ENCODE data around the gene SETD2. TPM values are rescaled to one million over a fixed set of nuclear protein-coding genes. Genes with fewer than 3 reads are reported as not detected.

Gene SETD2
- total and polyA plus RNA-seq, 2 of the 8 experiments (the other 6 are each of a cell fraction or from before 2014, with no cell fraction given), result 15.7 to 46.3 TPM

DNA sequence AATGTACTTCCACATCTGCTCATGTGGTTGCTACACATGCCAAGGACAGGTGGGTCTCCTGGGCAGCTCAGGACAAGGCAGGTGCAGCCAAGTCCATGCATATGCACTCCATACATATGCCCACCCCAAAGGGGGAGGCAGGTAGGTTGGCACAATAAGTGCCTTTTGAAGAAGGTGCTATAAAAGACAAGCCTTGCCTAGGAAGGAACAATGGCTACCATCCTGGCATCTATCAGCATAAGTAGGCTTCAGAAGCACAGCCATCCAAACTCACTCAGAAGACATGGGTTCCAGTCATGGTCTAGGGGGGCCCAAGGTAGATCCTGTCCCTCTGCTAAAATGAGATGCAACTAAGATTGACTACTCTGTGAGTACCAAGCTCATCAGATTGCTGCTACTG is 149.9 kb downstream of the SETD2 start:
- H2BK15ac ChIP-seq (ENCODE audit: low read length), result no peak overlapping the region

More for the DNA sequence above, 149.9 kb downstream of the SETD2 start:
- ChIA-PET POLR2A (ENCODE audit: partially characterized antibody) (no interaction called here), CTCF (ENCODE audit: partially characterized antibody) (interaction anchor here (0.5 to 1.1 kb wide), 3 partner anchors 8 to 81 kb away, joined by 3 to 4 read pairs (median 3); no protein-coding TSS in a partner anchor)
- H3K9me3 ChIP-seq (ENCODE audit: insufficient read depth in 2 of 2, low read depth in 1 of 2, low read length in 1 of 2), result no peaks in the 10 kb centered on the region
- H3K4ac ChIP-seq (replicated peaks; ENCODE audit: insufficient read length, low read depth, low read length), result no peak overlapping the region
- no peaks in the 10 kb centered on the region; the same call in 1 of the 2 replicates for H3K79me1 ChIP-seq (ENCODE audit: low read depth, low read length)
- no peak overlapping the region for H2AFZ ChIP-seq (ENCODE audit: low read length)
- no peak overlapping the region for H3K4me3 ChIP-seq (ENCODE audit: extremely low read depth in 1 of 4, insufficient read depth in 2 of 4, low read depth in 3 of 4, low read length in 4 of 4)
- TF ChIP-seq TBP (IDR thresholded peaks at IDR 0.05; ENCODE audit: low read depth, low read length) (no peak), BRCA1 (IDR thresholded peaks at IDR 0.05; ENCODE audit: low read depth, low read length) (no peak), SP1 (IDR thresholded peaks at IDR 0.05; ENCODE audit: low read depth, low read length) (no peak), CTBP2 (IDR thresholded peaks at IDR 0.05; ENCODE audit: borderline replicate concordance, insufficient read depth, insufficient read length, low read length) (no peak), RFX5 (IDR thresholded peaks at IDR 0.05; ENCODE audit: borderline replicate concordance, low read depth, low read length) (no peak), BCL11A (IDR thresholded peaks at IDR 0.05; ENCODE audit: low read depth in 2 of 2, low read length in 2 of 2) (no peak), SIN3A (conservative IDR thresholded peaks at IDR 0.05 in 1 of 2, IDR thresholded peaks at IDR 0.05 in 1 of 2; ENCODE audit: low read depth in 1 of 2, low read length in 2 of 2) (no peak), MAFK (IDR thresholded peaks at IDR 0.05; ENCODE audit: low read depth, low read length) (no peak), SAP30 (IDR thresholded peaks at IDR 0.05; ENCODE audit: insufficient read depth, insufficient replicate concordance, low read length) (no peak), CHD2 (IDR thresholded peaks at IDR 0.05; ENCODE audit: low read length) (no peak), EP300 (IDR thresholded peaks at IDR 0.05; ENCODE audit: borderline replicate concordance in 1 of 2, low read depth in 2 of 2, low read length in 2 of 2) (no peak)
- TF ChIP-seq, protein P1, sequence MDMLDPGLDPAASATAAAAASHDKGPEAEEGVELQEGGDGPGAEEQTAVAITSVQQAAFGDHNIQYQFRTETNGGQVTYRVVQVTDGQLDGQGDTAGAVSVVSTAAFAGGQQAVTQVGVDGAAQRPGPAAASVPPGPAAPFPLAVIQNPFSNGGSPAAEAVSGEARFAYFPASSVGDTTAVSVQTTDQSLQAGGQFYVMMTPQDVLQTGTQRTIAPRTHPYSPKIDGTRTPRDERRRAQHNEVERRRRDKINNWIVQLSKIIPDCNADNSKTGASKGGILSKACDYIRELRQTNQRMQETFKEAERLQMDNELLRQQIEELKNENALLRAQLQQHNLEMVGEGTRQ (IDR thresholded peaks at IDR 0.05; ENCODE audit: low read length), result no peak
- H3K27ac ChIP-seq (ENCODE audit: low read depth, low read length), result no peak overlapping the region
- no peak overlapping the region for H3K4me2 ChIP-seq (ENCODE audit: insufficient read depth in 1 of 2, low read depth in 2 of 2, low read length in 2 of 2)
- no peak overlapping the region for H2BK12ac ChIP-seq (ENCODE audit: low read depth, low read length)
- no peak overlapping the region for H3K56ac ChIP-seq (replicated peaks; ENCODE audit: insufficient read length, low read depth, low read length)
- no peak overlapping the region for H3K14ac ChIP-seq (ENCODE audit: insufficient read length)
- no peaks in the 10 kb centered on the region for H4K20me1 ChIP-seq (replicated peaks in 1 of 2; ENCODE audit: control insufficient read depth in 1 of 2, insufficient read depth in 2 of 2, low read length in 2 of 2)
- H3K18ac ChIP-seq (ENCODE audit: extremely low read depth, low read length), result no peak overlapping the region
- H2BK20ac ChIP-seq (ENCODE audit: low read length), result no peak overlapping the region
- no peak overlapping the region for H2BK120ac ChIP-seq (replicated peaks; ENCODE audit: low read depth, low read length)
- no peak overlapping the region for H2AK5ac ChIP-seq (ENCODE audit: low read depth, low read length)
- H3K27me3 ChIP-seq (replicated peaks in 1 of 4; ENCODE audit: control insufficient read depth in 3 of 4, extremely low read depth in 1 of 4, insufficient read depth in 3 of 4, low read length in 3 of 4), result no peaks in the 10 kb centered on the region
- no peak overlapping the region for H3K23ac ChIP-seq (ENCODE audit: insufficient read length)
- no peaks in the 10 kb centered on the region for H3K79me2 ChIP-seq (ENCODE audit: control insufficient read depth in 1 of 2, insufficient read depth in 2 of 2, low read length in 2 of 2)
- H4K5ac ChIP-seq (ENCODE audit: insufficient read length, low read depth, low read length), result no peak overlapping the region
- no peak overlapping the region for H3K9ac ChIP-seq (replicated peaks in 1 of 4; ENCODE audit: extremely low read depth in 1 of 4, low read depth in 3 of 4, low read length in 3 of 4)
- H2BK5ac ChIP-seq (ENCODE audit: low read depth, low read length), result peak overlapping the region; percentile 15; the same call in 1 of the 2 replicates
- no peak for DNase-seq (ENCODE audit: low read depth in 1 of 2, low spot score in 2 of 2)
- H4K91ac ChIP-seq (replicated peaks; ENCODE audit: insufficient read length, low read length), result no peak overlapping the region
- FAIRE-seq, result no peak
- H3K23me2 ChIP-seq (ENCODE audit: low read depth, low read length), result peaks cover 3% of the 10 kb centered on the region; the same call in 1 of the 2 replicates
- peaks cover 2 to 9% (median 5%) of the 10 kb centered on the region in 4 experiments for H3K4me1 ChIP-seq (replicated peaks in 1 of 4; ENCODE audit: control insufficient read depth in 3 of 4, insufficient read depth in 4 of 4, low read length in 3 of 4)
- H3K36me3 ChIP-seq (ENCODE audit: control insufficient read depth in 2 of 4, insufficient read depth in 4 of 4, low read length in 3 of 4), result peaks cover 0 to 23% (median 13%) of the 10 kb centered on the region in 4 experiments; a peak in 5 of 8 replicates
- no peak overlapping the region for H4K8ac ChIP-seq (ENCODE audit: extremely low read depth, insufficient read depth, low read length)

All from H1 (cell line).